ENCODE data around the gene OR8B12. TPM values are rescaled to one million over a fixed set of nuclear protein-coding genes. Genes with fewer than 3 reads are reported as not detected.

The OR8B12 gene
- not detected for polyA plus RNA-seq (2012; ENCODE audit: low read depth, missing spikeins)

GRCh38 chr11:124543554-124543953, at the start of gene OR8B12:
Gene OR8B12 (minus strand): TSS chr11:124543654. CDS start chr11:124543654, 0 bp downstream.
- no peak for TF ChIP-seq POLR2AphosphoS5 (IDR thresholded peaks at IDR 0.05; ENCODE audit: low read depth, low read length)
- TF ChIP-seq POLR2A (IDR thresholded peaks at IDR 0.05; ENCODE audit: low read depth, low read length), result no peak
- no peak for TF ChIP-seq TAF1 (IDR thresholded peaks at IDR 0.05; ENCODE audit: low read depth, low read length)
- TF ChIP-seq PAX5 (IDR thresholded peaks at IDR 0.05; ENCODE audit: insufficient read depth, low read length, severe bottlenecking), result no peak
- no peak for TF ChIP-seq POU2F2 (IDR thresholded peaks at IDR 0.05; ENCODE audit: low read depth, low read length)
- TF ChIP-seq SPI1 (IDR thresholded peaks at IDR 0.05; ENCODE audit: low read depth, low read length), result no peak
- no peak for FAIRE-seq
- no peak for DNase-seq (ENCODE audit: insufficient read length, low spot score)

GRCh38 chr11:124592627-124593026, 49.2 kb upstream of the OR8B12 start:
- FAIRE-seq, result no peak
- TF ChIP-seq SPI1 (IDR thresholded peaks at IDR 0.05; ENCODE audit: low read depth, low read length) (no peak), POLR2A (IDR thresholded peaks at IDR 0.05; ENCODE audit: low read depth, low read length) (no peak), POLR2AphosphoS5 (IDR thresholded peaks at IDR 0.05; ENCODE audit: low read depth, low read length) (no peak), PAX5 (IDR thresholded peaks at IDR 0.05; ENCODE audit: insufficient read depth, low read length, severe bottlenecking) (no peak), POU2F2 (IDR thresholded peaks at IDR 0.05; ENCODE audit: low read depth, low read length) (no peak), TAF1 (IDR thresholded peaks at IDR 0.05; ENCODE audit: low read depth, low read length) (no peak)
- no peak for DNase-seq (ENCODE audit: insufficient read length, low spot score)

GRCh38 chr11:124591430-124591829, 48.0 kb upstream of the OR8B12 start:
- no peak for DNase-seq (ENCODE audit: insufficient read length, low spot score)
- no peak for FAIRE-seq
- TF ChIP-seq TAF1 (IDR thresholded peaks at IDR 0.05; ENCODE audit: low read depth, low read length) (no peak), SPI1 (IDR thresholded peaks at IDR 0.05; ENCODE audit: low read depth, low read length) (no peak), PAX5 (IDR thresholded peaks at IDR 0.05; ENCODE audit: insufficient read depth, low read length, severe bottlenecking) (no peak), POU2F2 (IDR thresholded peaks at IDR 0.05; ENCODE audit: low read depth, low read length) (no peak), POLR2A (IDR thresholded peaks at IDR 0.05; ENCODE audit: low read depth, low read length) (no peak), POLR2AphosphoS5 (IDR thresholded peaks at IDR 0.05; ENCODE audit: low read depth, low read length) (no peak)

- DNase-seq (ENCODE audit: insufficient read length, low spot score), result no peak
- FAIRE-seq, result peak; percentile 77
- TF ChIP-seq PAX5 (IDR thresholded peaks at IDR 0.05; ENCODE audit: insufficient read depth, low read length, severe bottlenecking) (peak; percentile 42), POU2F2 (IDR thresholded peaks at IDR 0.05; ENCODE audit: low read depth, low read length) (no peak)
Observed at GRCh38 chr11:124586238-124586860, 42.9 kb upstream of the OR8B12 start.

GRCh38 chr11:124584681-124585372, 41.4 kb upstream of the OR8B12 start:
- DNase-seq (ENCODE audit: insufficient read length, low spot score), result no peak
- no peak for FAIRE-seq
- TF ChIP-seq POLR2AphosphoS5 (IDR thresholded peaks at IDR 0.05; ENCODE audit: low read depth, low read length) (no peak), TAF1 (IDR thresholded peaks at IDR 0.05; ENCODE audit: low read depth, low read length) (no peak), PAX5 (IDR thresholded peaks at IDR 0.05; ENCODE audit: insufficient read depth, low read length, severe bottlenecking) (no peak), SPI1 (IDR thresholded peaks at IDR 0.05; ENCODE audit: low read depth, low read length) (no peak), POLR2A (IDR thresholded peaks at IDR 0.05; ENCODE audit: low read depth, low read length) (no peak), POU2F2 (IDR thresholded peaks at IDR 0.05; ENCODE audit: low read depth, low read length) (no peak)

GRCh38 chr11:124583781-124584180, 40.3 kb upstream of the OR8B12 start:
- TF ChIP-seq POLR2A (IDR thresholded peaks at IDR 0.05; ENCODE audit: low read depth, low read length) (no peak), SPI1 (IDR thresholded peaks at IDR 0.05; ENCODE audit: low read depth, low read length) (no peak), POLR2AphosphoS5 (IDR thresholded peaks at IDR 0.05; ENCODE audit: low read depth, low read length) (no peak), TAF1 (IDR thresholded peaks at IDR 0.05; ENCODE audit: low read depth, low read length) (no peak), POU2F2 (IDR thresholded peaks at IDR 0.05; ENCODE audit: low read depth, low read length) (no peak), PAX5 (IDR thresholded peaks at IDR 0.05; ENCODE audit: insufficient read depth, low read length, severe bottlenecking) (no peak)
- FAIRE-seq (no peak), DNase-seq (ENCODE audit: insufficient read length, low spot score) (no peak)

GRCh38 chr11:124582565-124582964, 39.1 kb upstream of the OR8B12 start:
- FAIRE-seq, result no peak
- no peak for DNase-seq (ENCODE audit: insufficient read length, low spot score)

GRCh38 chr11:124581817-124582216, 38.4 kb upstream of the OR8B12 start:
- no peak for FAIRE-seq
- no peak for DNase-seq (ENCODE audit: insufficient read length, low spot score)
- TF ChIP-seq SPI1 (IDR thresholded peaks at IDR 0.05; ENCODE audit: low read depth, low read length), result no peak
- TF ChIP-seq TAF1 (IDR thresholded peaks at IDR 0.05; ENCODE audit: low read depth, low read length), result no peak
- no peak for TF ChIP-seq POLR2A (IDR thresholded peaks at IDR 0.05; ENCODE audit: low read depth, low read length)
- no peak for TF ChIP-seq POLR2AphosphoS5 (IDR thresholded peaks at IDR 0.05; ENCODE audit: low read depth, low read length)
- TF ChIP-seq PAX5 (IDR thresholded peaks at IDR 0.05; ENCODE audit: insufficient read depth, low read length, severe bottlenecking), result no peak
- no peak for TF ChIP-seq POU2F2 (IDR thresholded peaks at IDR 0.05; ENCODE audit: low read depth, low read length)

More at GRCh38 chr11:124582565-124582964, 39.1 kb upstream of the OR8B12 start:
- TF ChIP-seq POLR2AphosphoS5 (IDR thresholded peaks at IDR 0.05; ENCODE audit: low read depth, low read length), result no peak
- no peak for TF ChIP-seq POU2F2 (IDR thresholded peaks at IDR 0.05; ENCODE audit: low read depth, low read length)
- no peak for TF ChIP-seq PAX5 (IDR thresholded peaks at IDR 0.05; ENCODE audit: insufficient read depth, low read length, severe bottlenecking)
- TF ChIP-seq TAF1 (IDR thresholded peaks at IDR 0.05; ENCODE audit: low read depth, low read length), result no peak
- no peak for TF ChIP-seq SPI1 (IDR thresholded peaks at IDR 0.05; ENCODE audit: low read depth, low read length)
- no peak for TF ChIP-seq POLR2A (IDR thresholded peaks at IDR 0.05; ENCODE audit: low read depth, low read length)

- TF ChIP-seq POU2F2 (IDR thresholded peaks at IDR 0.05; ENCODE audit: low read depth, low read length) (no peak), PAX5 (IDR thresholded peaks at IDR 0.05; ENCODE audit: insufficient read depth, low read length, severe bottlenecking) (no peak), TAF1 (IDR thresholded peaks at IDR 0.05; ENCODE audit: low read depth, low read length) (no peak), SPI1 (IDR thresholded peaks at IDR 0.05; ENCODE audit: low read depth, low read length) (no peak), POLR2AphosphoS5 (IDR thresholded peaks at IDR 0.05; ENCODE audit: low read depth, low read length) (no peak), POLR2A (IDR thresholded peaks at IDR 0.05; ENCODE audit: low read depth, low read length) (no peak)
- DNase-seq (ENCODE audit: insufficient read length, low spot score) (no peak), FAIRE-seq (no peak)
Observed at GRCh38 chr11:124578761-124579160, 35.3 kb upstream of the OR8B12 start.

Data from GM12891 (cell line).